ENCODE data around the gene PRSS33. TPM values are rescaled to one million over a fixed set of nuclear protein-coding genes. Genes with fewer than 3 reads are reported as not detected.

The PRSS33 gene
- total RNA-seq, 4 donors from 2014 or later, result not detected

DNA sequence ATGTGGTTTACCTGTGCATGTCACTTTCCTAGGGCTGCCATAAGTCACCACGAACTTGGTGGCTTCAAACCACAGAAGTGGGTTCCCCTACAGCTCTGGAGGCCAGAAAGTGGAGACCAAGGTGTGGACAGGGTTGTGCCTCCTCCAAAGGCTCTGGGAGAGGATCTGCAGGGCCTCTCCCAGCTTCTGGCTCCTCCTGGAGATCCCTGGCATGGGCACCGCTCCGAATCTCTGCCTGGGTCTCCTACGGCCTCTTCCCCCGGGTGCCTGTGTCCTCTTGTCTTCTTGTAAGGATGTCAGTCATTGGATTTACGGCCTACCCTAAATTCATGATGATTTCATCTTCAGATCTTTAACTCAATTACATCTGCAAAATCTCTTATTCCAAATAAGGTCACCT is 37.4 kb downstream of the PRSS33 start:
- intact Hi-C loops (cut with DNase I; ENCODE audit: low total_unique reads), result no loop called here
- 95 to 97% methylated on average over 6 of the region's 6 CpGs for WGBS, 2 donors

DNA sequence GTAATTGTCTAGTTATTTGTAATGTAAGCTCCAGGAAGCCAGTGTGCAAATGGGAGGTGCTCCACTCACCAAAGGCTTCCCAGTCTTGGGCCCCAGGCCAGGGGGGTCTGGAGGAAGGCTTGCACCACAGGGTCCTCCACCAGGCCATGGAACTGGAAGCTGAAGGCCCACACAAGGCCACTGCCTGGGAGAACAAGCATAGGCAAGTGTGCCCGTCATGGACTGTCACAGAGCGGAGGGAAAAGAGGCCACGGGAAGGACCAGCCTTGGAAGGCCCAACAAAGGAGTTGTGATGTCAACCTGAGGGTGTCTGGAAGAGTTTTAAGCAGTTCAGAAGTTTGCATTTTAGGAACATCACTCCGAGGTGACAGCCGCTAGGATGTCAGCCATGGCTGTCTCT is 37.9 kb downstream of the PRSS33 start:
- whole genome bisulfite sequencing, 2 donors, result 96 to 100% methylated on average over 5 of the region's 5 CpGs
- no peak overlapping the region for H3K4me3 ChIP-seq (ENCODE audit: low read depth, poor library complexity, severe bottlenecking)
- TF ChIP-seq POLR2A (IDR thresholded peaks at IDR 0.05), result no peak
- TF ChIP-seq, protein P1, sequence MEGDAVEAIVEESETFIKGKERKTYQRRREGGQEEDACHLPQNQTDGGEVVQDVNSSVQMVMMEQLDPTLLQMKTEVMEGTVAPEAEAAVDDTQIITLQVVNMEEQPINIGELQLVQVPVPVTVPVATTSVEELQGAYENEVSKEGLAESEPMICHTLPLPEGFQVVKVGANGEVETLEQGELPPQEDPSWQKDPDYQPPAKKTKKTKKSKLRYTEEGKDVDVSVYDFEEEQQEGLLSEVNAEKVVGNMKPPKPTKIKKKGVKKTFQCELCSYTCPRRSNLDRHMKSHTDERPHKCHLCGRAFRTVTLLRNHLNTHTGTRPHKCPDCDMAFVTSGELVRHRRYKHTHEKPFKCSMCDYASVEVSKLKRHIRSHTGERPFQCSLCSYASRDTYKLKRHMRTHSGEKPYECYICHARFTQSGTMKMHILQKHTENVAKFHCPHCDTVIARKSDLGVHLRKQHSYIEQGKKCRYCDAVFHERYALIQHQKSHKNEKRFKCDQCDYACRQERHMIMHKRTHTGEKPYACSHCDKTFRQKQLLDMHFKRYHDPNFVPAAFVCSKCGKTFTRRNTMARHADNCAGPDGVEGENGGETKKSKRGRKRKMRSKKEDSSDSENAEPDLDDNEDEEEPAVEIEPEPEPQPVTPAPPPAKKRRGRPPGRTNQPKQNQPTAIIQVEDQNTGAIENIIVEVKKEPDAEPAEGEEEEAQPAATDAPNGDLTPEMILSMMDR (IDR thresholded peaks at IDR 0.05), result no peak
- intact Hi-C loops (cut with DNase I; ENCODE audit: low total_unique reads), result no loop called here
- DNase-seq (ENCODE audit: low spot score in 2 of 2), result no peak

More for the DNA sequence above, 37.4 kb downstream of the PRSS33 start:
- TF ChIP-seq POLR2A (IDR thresholded peaks at IDR 0.05), result no peak
- TF ChIP-seq, protein P1 (IDR thresholded peaks at IDR 0.05), result no peak
- H3K4me3 ChIP-seq (ENCODE audit: low read depth, poor library complexity, severe bottlenecking), result no peak overlapping the region
- DNase-seq (ENCODE audit: low spot score in 2 of 2), result no peak

DNA sequence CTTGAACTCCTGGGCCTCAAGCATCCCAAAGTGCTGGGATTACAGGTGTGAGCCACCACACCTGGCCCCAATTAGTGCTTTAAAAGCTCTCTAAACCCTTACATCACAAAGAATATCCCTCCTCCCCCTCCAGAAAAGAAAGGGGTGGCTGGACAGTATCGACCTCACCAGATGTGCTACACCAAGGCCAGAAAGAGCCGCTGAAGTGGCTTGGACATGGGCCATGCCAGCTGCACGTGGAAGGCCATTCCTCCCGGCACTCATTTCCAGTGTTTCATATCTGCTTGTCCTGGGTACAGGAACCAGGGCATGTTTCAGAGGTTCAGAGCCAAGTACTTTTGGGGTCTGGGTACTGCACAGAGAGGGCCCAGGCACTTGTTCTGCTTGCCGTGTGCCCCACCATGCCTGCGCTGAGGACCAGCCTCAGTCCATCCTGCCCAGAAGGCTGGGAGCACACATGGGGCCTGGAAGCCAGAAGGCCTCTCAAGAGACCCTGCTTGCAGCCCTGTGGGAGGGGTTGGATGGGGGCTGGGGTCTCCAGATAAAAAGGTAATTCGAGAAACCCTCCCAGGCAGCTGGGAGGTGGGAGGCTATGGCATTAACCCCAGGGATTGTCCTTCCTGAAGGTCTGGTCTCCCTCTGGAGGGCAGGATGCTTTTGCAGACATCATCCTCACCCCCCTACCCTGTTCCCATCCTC is 38.5 kb downstream of the PRSS33 start:
- TF ChIP-seq POLR2A (IDR thresholded peaks at IDR 0.05), result no peak
- TF ChIP-seq, protein P1 (IDR thresholded peaks at IDR 0.05), result no peak
- H3K4me3 ChIP-seq (ENCODE audit: low read depth, poor library complexity, severe bottlenecking), result no peak overlapping the region
- intact Hi-C loops (cut with DNase I; ENCODE audit: low total_unique reads), result no loop called here
- WGBS, 2 donors, result 91% methylated on average over 7 of the region's 7 CpGs
- no peak for DNase-seq (ENCODE audit: low spot score in 2 of 2)

DNA sequence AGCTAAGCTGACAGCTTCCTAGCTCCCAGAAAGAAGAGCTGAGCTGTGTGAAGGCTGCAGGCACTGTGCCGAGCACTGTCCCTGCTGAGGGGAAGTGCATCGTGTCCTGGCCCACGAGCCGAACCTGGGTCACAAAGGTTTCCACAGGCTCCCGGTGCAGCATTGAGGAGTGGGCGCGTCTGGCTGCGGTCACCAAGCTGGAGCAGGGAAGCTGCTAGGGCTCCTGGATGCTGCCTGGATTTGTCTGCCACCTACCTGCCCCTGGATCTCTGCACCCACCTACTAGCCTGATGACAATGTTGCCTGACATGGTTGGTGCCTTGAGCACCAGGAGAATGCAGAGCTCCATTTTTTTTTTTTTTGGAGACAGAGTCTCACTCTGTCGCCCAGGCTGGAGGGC is 41.4 kb downstream of the PRSS33 start:
- WGBS, 2 donors, result 86% methylated on average over 1 to 9 of the region's 9 CpGs
- intact Hi-C loops (cut with DNase I; ENCODE audit: low total_unique reads), result no loop called here

DNA sequence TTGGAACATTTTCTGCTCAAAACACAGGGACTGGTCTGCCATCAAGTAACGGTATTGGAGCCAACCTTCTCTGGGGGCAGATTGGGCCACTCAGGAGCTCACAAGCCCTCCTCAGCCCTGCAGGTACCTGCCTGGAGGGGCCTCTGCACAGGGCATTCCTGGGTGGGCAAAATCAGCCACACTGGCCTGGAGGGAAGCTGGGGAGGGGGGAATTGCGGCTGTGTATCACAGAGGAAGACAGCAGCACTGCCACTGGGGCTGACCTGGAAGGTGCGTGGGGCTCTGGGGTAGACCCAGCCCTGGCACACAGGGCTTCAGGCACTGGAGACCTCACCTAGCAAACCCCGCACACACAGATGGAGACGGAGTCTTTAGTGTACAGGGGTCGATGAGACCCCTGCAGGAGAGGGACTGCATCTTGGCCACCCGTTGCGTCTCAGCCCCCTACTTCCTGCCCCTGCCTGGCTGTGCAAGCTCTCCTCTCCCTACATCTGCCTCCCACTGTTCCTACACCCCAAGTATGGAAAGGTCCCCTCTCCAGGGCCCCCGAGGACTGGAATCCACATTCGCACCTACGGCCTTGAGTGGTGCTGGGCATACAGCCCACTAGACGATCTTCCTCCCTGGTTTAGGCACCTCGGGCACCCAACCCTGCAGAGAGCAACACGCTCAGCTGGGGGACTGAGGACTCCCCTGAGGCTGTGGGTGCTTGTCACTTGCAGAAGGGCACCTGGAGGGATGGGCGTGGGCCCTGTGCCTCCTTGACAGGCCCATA is 42.1 kb downstream of the PRSS33 start:
- H3K4me3 ChIP-seq (ENCODE audit: low read depth, poor library complexity, severe bottlenecking), result no peak overlapping the region
- TF ChIP-seq, protein P1 (IDR thresholded peaks at IDR 0.05), result no peak
- TF ChIP-seq POLR2A (IDR thresholded peaks at IDR 0.05), result no peak
- intact Hi-C loops (cut with DNase I; ENCODE audit: low total_unique reads), result no loop called here
- WGBS, 2 donors, result 73 to 77% methylated on average over 11 to 15 of the region's 15 CpGs
- DNase-seq (ENCODE audit: low spot score in 2 of 2), result no peak

More for the DNA sequence above, 41.4 kb downstream of the PRSS33 start:
- TF ChIP-seq, protein P1 (IDR thresholded peaks at IDR 0.05), result no peak
- no peak for TF ChIP-seq POLR2A (IDR thresholded peaks at IDR 0.05)
- DNase-seq (ENCODE audit: low spot score in 2 of 2), result no peak
- no peak overlapping the region for H3K4me3 ChIP-seq (ENCODE audit: low read depth, poor library complexity, severe bottlenecking)
